ENCODE results near the gene ZFPM1.

The ZFPM1 gene

DNA sequence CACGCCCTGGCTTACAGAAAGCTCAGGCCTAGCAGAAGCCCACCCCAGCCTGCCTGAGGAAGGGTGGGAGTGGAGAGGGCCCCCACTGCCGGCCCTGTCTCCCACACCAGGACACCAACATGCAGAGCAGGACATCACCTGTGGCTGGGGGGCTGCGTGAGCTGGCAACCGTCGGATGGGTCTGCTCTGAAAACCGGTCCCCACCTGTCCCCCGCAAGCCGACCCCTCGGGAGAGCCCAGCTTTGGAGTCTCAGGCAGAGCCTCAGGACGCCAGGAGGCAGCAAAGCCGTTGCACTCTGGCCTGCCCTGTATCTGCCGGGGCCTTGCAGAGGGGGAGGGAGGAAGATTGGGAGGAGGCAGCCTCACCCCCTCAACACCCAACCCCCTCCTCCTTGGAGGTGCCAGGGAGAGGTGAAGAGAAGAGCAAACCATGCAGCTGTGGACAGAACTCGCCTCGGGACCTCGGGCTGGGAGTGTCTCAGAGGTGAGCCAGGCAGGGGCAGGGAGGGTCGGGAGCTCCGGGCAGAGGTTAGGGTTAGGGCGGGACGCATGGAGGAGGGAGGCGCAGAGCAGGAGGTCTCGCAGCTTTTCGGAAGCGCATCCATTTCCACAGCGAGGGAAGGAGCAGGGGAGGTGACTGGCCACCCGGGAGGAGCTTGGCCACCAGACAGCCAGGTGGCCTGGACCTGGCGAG lies 86.7 kb downstream of the ZFPM1 start:
- DNase-seq (ENCODE audit: low spot score) = no peak

GRCh38 chr16:88540346-88540977 lies 87.4 kb downstream of the ZFPM1 start:
- no peak for DNase-seq (ENCODE audit: low spot score)

DNA sequence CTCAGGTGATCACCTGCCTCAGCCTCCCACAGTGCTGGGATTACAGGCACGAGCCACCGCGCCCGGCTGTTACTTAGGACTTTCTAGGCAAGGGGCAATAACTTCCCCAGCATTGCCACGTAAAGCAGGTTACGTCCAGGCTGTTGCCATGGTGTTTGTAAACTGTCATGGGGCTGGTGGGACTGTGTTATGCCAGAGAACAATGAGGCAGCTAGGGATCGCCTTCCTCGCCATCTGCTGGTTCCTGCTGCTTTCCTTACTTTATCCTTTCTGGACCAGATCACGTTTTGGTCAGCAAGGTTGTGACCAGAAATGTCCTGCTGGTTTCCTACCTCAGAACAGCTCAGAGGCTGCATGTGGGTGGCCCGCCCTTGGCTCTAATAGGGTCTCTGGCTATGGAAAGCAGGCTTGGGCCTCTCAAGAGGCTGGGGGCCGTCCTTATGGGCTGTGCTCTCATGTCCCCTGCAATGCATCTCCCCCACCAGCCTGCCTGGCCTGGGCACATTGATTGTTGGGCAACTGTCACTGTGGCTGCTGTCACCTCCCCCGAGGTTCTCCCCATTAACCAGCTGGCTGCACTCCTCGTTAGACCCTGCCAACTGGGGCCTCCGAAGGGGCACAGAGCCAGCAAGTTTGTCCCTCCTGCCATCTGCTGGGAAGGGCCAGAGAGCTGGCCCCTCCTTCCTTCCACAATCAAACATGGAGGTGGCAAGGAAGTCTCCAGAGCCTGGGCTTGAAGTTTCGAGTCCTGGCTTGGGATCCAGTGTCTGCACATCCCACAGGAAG lies 88.9 kb downstream of the ZFPM1 start:
- no peak for DNase-seq (ENCODE audit: low spot score)

DNA sequence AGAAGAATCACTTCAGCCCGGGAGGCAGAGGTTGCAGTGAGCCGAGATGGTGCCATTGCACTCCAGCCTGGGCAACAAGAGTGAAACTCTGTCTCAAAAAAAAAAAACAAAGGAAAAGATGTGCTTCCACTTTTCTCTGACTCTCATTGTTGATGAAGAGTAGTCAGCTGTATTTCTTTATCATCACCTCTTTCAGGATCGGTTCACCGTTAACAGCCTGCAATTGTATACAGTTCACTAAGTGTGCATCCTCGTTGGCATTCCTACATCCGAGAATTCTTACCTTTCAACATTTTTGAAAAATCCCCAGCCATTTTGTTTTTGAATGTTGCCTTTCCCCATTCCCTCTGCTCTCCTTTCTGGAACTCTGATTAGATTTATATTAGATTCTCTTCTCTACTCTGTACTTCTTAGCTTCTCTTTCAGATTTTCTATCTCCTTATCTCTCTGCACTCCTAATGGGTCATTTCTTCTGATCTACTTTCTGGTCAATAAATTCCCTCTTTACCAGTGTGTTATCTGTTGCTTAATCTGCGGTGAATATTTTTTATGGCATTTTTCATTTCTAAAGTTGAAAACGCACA lies 90.2 kb downstream of the ZFPM1 start:
- DNase-seq (ENCODE audit: low spot score) = no peak

GRCh38 chr16:88545781-88546180 lies 92.7 kb downstream of the ZFPM1 start:
- no peak for DNase-seq (ENCODE audit: low spot score)

DNA sequence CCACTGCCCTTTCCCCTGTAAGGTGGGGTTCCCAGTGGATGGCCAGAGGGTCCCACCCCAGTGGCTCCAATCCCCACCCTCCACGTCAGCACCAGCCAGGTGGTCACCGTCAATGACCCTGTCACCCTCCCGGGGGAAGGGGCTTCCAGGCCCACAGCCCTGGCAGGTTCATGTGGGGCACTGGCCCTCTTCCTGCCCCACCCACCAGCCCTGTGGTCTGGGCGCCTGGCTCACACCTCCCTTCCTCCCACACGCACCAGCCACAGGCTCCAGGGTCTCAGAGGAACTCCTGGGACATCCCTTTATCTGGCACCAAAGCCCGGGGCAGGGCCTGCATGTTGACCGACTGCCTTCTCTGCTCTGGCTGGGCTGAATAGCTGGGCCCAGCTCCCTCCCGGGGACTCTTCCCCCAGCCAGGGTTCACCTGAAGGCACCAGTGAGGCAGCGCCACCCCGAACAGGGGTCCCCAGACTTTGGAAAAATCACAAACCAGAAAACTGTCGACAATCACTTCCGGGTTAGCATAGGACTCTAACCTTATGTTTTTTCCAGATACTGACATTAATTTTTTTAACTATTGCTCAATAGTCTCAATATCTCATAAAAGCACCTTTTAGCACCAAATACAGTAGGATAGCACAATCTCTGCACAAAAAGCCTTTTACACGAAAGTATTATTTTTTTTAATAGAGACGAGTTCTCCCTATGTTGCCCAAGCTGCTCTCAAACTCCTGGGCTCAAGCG lies 95.2 kb downstream of the ZFPM1 start:
- DNase-seq (ENCODE audit: low spot score) = no peak

- no peak for DNase-seq (ENCODE audit: low spot score)
These were observed 95.9 kb downstream of the ZFPM1 start for GRCh38 chr16:88548985-88549384.

GRCh38 chr16:88549671-88550245 lies 96.7 kb downstream of the ZFPM1 start:
- no peak for DNase-seq (ENCODE audit: low spot score)

- no peak for DNase-seq (ENCODE audit: low spot score)
These were observed 97.2 kb downstream of the ZFPM1 start for GRCh38 chr16:88550246-88550661.

- DNase-seq (ENCODE audit: low spot score) = no peak
These were observed 99.1 kb downstream of the ZFPM1 start for GRCh38 chr16:88552166-88552565.

DNA sequence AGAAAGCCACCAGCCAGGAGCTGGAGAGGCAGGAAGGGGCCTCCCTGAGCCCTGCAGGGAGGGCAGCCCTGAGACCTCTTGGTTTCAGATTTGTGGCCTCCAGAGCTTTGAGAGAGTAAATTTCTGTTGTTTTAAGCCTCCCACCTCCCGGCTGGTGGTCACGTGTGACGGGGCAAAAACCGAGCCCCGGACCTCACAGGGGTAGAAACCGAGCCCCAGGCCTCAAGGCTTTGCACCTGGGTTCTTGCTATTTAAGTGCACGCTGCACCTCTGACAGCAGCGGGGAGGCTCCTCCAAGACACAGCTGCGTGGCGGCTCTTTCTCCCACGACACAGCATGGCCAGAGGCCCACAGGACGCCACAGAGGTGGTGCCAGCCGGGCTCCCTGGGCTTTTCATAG lies 99.7 kb downstream of the ZFPM1 start:
- DNase-seq (ENCODE audit: low spot score) = no peak

- no peak for DNase-seq (ENCODE audit: low spot score)
These were observed 100.7 kb downstream of the ZFPM1 start for GRCh38 chr16:88553739-88554138.

DNA sequence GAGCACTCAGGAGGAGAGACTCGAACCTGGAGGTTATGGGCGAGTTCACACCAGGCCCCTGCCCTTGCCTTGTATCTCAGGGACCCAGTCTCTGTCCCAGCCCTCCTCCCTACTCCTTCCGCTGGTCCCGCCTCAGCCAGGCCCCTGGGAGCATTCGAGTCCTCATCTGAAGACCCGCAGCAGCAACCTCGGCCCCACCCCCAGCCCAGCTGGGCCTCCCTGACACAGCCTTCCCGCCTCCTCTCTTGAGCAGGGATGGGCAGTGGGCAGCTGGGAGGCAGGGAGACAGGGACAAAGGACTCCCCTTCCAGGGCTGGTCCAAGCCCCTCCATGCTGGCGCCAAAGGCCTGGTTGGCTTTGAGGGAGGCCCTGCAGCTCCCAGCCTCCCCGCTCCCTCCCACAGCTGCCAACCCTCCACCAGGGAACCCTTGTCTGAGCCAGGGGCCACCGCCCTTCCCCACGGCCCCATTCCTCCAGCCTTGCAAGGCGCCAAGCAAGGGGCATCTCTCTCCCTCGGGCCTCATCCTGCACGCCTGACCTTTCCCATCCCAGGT lies 101.7 kb downstream of the ZFPM1 start:
- no peak for DNase-seq (ENCODE audit: low spot score)

DNA sequence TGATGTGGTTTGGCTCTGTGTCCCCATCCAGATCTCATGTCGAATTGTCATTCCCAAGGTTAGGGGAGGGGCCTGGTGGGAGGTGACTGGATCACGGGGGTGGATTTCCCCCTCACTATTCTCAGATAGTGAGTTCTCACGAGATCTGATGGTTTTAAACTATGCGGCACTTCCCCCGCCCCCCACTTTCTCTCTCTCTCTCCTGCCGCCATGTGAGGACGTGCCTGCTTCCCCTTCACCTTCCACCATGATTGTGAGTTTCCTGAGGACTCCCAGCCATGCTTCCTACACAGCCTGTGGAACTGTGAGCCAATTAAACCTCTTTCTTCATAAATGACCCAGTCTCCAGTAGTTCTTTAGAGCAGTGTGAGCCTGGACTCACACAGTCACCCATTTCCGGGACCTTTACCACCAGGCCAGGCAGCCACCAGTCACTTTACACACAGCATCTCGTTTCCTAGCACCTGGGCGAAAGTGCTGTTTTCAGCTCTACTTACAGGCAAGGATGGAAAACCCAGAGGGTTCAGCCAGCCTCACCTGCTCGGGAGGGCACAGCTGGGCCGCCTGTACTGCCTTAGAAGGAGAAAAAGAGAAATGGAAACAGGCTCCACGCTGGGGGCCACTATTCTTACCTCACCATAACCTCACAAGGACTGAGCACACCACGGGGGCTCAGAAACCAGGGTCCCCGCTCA lies 103.4 kb downstream of the ZFPM1 start:
- no peak for DNase-seq (ENCODE audit: low spot score)

DNA sequence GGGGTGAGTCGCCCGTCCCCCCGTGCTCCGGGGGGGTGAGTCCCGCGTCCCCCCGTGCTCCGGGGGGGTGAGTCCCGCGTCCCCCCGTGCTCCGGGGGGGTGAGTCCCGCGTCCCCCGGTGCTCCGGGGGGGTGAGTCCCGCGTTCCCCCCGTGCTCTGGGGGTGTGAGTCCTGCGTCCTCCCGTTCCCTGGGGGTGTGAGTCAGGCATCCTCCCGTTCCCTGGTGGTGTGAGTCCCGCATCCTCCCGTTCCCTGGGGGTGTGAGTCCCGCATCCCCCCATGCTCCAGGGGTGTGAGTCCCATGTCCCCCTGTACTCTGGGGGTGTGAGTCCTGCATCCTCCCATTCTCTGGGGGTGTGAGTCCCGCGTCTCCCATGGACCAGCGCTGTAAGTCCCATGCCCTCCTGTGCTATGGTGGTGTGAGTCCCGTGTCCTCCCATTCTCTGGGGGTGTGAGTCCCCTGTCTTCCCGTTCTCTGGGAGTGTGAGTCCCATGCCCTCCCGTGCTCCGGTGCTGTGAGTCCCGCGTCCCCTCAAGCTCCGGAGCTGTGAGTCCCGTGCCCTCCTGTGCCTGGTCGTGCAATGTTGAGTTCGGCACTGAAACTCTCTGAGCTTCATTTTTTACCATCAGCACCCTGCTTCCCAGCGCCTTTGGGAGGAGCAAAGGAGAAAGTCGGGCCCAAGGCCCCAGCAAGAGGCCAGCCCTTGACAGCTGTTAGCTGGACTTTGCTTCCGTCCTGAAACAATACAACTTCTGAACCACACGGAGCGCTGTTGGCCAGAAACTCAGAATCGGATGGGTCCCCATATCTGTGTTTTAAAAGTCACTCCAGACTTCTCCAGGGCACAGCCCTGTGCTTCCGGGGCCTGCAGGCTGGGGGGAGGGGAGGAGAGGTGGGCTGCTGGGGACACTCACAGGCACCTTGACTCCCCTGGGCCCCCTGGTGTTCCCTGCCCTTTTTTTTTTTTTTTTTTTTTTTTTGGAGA lies 105.7 kb downstream of the ZFPM1 start:
- peak; percentile 33 for DNase-seq (ENCODE audit: low spot score)

GRCh38 chr16:88560714-88561484 lies 107.8 kb downstream of the ZFPM1 start:
- DNase-seq (ENCODE audit: low spot score) = no peak

- DNase-seq (ENCODE audit: low spot score) = peak; percentile 67
These were observed 108.6 kb downstream of the ZFPM1 start for GRCh38 chr16:88561485-88562359.

GRCh38 chr16:88566158-88566557 lies 113.1 kb downstream of the ZFPM1 start:
- DNase-seq (ENCODE audit: low spot score) = no peak
